Natural killer cell (primary cell): Measurements from ENCODE around the gene CDH13. TPM values are rescaled to one million over a fixed set of nuclear protein-coding genes. Genes with fewer than 3 reads are reported as not detected.

ENCODE experiments used
- ATAC-seq, 3 donors: fragments of 150-1000 bp in 2 of 3; fragments of 200-7000 bp in 1 of 3; cut with Tn5 transposase; 1 replicate in 1 of 3; 2 replicates in 2 of 3; pipeline ENCODE4 v1.10.0; 2021; ENCODE audit warnings: mild to moderate bottlenecking in 2 of 3, moderate library complexity in 2 of 3
- DNase-seq, 2 donors: peaks; one replicate each; pipeline versions ENCODE4 v3.0.0 to v3.0.0-alpha.2; 2013 to 2021; ENCODE audit warnings: mixed read lengths in 1 of 2
- H3K27ac ChIP-seq: one replicate; pipeline ENCODE4 v1.5.1; 2013; ENCODE audit warnings: mild to moderate bottlenecking, low read length
- H3K27me3 ChIP-seq: one replicate; pipeline ENCODE4 v1.6.1; 2013; ENCODE audit warnings: low read length; ENCODE audit not compliant: control insufficient read depth, insufficient read depth
- H3K36me3 ChIP-seq: one replicate; pipeline ENCODE4 v1.6.1; 2013; ENCODE audit warnings: low read length; ENCODE audit not compliant: control insufficient read depth, insufficient read depth
- H3K4me1 ChIP-seq: one replicate; pipeline ENCODE4 v1.6.1; 2013; ENCODE audit warnings: low read length; ENCODE audit not compliant: control insufficient read depth, insufficient read depth
- H3K4me3 ChIP-seq: one replicate; pipeline ENCODE4 v1.5.1; 2013; ENCODE audit warnings: low read length
- H3K9me3 ChIP-seq: one replicate; pipeline ENCODE4 v1.6.1; 2013; ENCODE audit warnings: low read length; ENCODE audit not compliant: control insufficient read depth, insufficient read depth
- H3K27ac Mint-ChIP-seq, 2 donors: one replicate each; pipeline ENCODE4 v1.8.0; 2022; ENCODE audit warnings: mild to moderate bottlenecking in 2 of 2, mixed read lengths in 2 of 2, moderate library complexity in 1 of 2
- H3K27me3 Mint-ChIP-seq, 2 donors: one replicate each; pipeline ENCODE4 v1.8.0; 2022; ENCODE audit warnings: low read depth in 2 of 2, mixed read lengths in 2 of 2
- H3K36me3 Mint-ChIP-seq: one replicate; pipeline ENCODE4 v1.8.0; 2022; ENCODE audit warnings: mixed read lengths
- H3K4me1 Mint-ChIP-seq, 2 donors: one replicate each; pipeline ENCODE4 v1.8.0; 2022; ENCODE audit warnings: mixed read lengths in 2 of 2
- H3K4me3 Mint-ChIP-seq: one replicate; pipeline ENCODE4 v1.8.0; 2022; ENCODE audit warnings: mild to moderate bottlenecking, moderate library complexity, mixed read lengths
- H3K9me3 Mint-ChIP-seq, 2 donors: one replicate each; pipeline ENCODE4 v1.8.0; 2022; ENCODE audit warnings: mixed read lengths in 2 of 2
- CTCF ChIP-seq: fragments of 200-600 bp; IDR thresholded peaks from one replicate; pipeline ENCODE4 v1.8.0; 2022; ENCODE audit warnings: antibody characterized with exemption
- WGBS: methylation state at CpG from one replicate; pipeline ENCODE4 v1.1.7; 2013; ENCODE audit warnings: missing lambda C conversion rate; ENCODE audit not compliant: insufficient coverage; 5-methylcytosine and 5-hydroxymethylcytosine counted together
- intact Hi-C: fragments of 100-400 bp; cut with micrococcal nuclease; formaldehyde crosslinking; loops from one replicate; pipeline ENCODE4 v1.14.2; 2022
- total RNA-seq, 4 donors: library from RNA; stranded (reverse); fragments of 120-200 nt in 1 of 4; gene quantifications; one replicate each; pipeline versions ENCODE4 v1.2.3 to v1.2.4, GENCODE V29; 2013 to 2022

Gene CDH13
- total RNA-seq, 3 donors from 2014 or later (not counting 1 experiment from before 2014, with no cell fraction given) = not detected

GRCh38 chr16:82960918-82961317 lies 334.1 kb downstream of the CDH13 start:
- Histone ChIP-seq H3K27me3 (no peaks in the 10 kb centered on the region), H3K4me3 (no peak overlapping the region), H3K9me3 (no peaks in the 10 kb centered on the region), H3K27ac (no peak overlapping the region), H3K36me3 (no peaks in the 10 kb centered on the region), H3K4me1 (peaks cover 13% of the 10 kb centered on the region)
- no peak overlapping the region for H3K4me3 Mint-ChIP-seq
- DNase-seq (no peak), ATAC-seq (no peak)
- no peak for TF ChIP-seq CTCF
- no peak overlapping the region for H3K27ac Mint-ChIP-seq
- H3K9me3 Mint-ChIP-seq = no peaks in the 10 kb centered on the region
- H3K4me1 Mint-ChIP-seq = peaks cover 20 to 30% of the 10 kb centered on the region in 2 donors
- WGBS = 87% methylated on average over 9 of the region's 10 CpGs
- no peaks in the 10 kb centered on the region for H3K36me3 Mint-ChIP-seq
- intact Hi-C loops = no loop called here
- H3K27me3 Mint-ChIP-seq = peaks cover 0 to 6% of the 10 kb centered on the region in 2 donors

GRCh38 chr16:82963653-82964052 lies 336.9 kb downstream of the CDH13 start:
- H3K4me3 ChIP-seq = no peak overlapping the region
- H3K27ac Mint-ChIP-seq = no peak overlapping the region
- peaks cover 9 to 12% of the 10 kb centered on the region in 2 donors for H3K4me1 Mint-ChIP-seq
- no peak overlapping the region for H3K27ac ChIP-seq
- no peaks in the 10 kb centered on the region for H3K36me3 ChIP-seq
- no peaks in the 10 kb centered on the region for H3K36me3 Mint-ChIP-seq
- DNase-seq = no peak
- WGBS = 77% methylated on average over 11 of the region's 11 CpGs
- no peaks in the 10 kb centered on the region for H3K27me3 ChIP-seq
- no peaks in the 10 kb centered on the region for H3K9me3 ChIP-seq
- TF ChIP-seq CTCF = no peak
- ATAC-seq = no peak
- peaks cover 0 to 6% of the 10 kb centered on the region in 2 donors for H3K27me3 Mint-ChIP-seq
- H3K9me3 Mint-ChIP-seq = no peaks in the 10 kb centered on the region
- peaks cover 10% of the 10 kb centered on the region for H3K4me1 ChIP-seq
- H3K4me3 Mint-ChIP-seq = no peak overlapping the region
- intact Hi-C loops = no loop called here

GRCh38 chr16:82965808-82966207 lies 339.0 kb downstream of the CDH13 start:
- WGBS = 93% methylated on average over 5 of the region's 5 CpGs
- no peaks in the 10 kb centered on the region for H3K9me3 ChIP-seq
- peaks cover 4% of the 10 kb centered on the region for H3K4me1 ChIP-seq
- Mint-ChIP-seq H3K27ac (no peak overlapping the region), H3K9me3 (no peaks in the 10 kb centered on the region), H3K27me3 (peaks cover 0 to 6% of the 10 kb centered on the region in 2 donors), H3K4me1 (no peaks in the 10 kb centered on the region), H3K36me3 (no peaks in the 10 kb centered on the region), H3K4me3 (no peak overlapping the region)
- DNase-seq (no peak), ATAC-seq (no peak)
- no peaks in the 10 kb centered on the region for H3K36me3 ChIP-seq
- no peak for TF ChIP-seq CTCF
- H3K4me3 ChIP-seq = no peak overlapping the region
- no peak overlapping the region for H3K27ac ChIP-seq
- no peaks in the 10 kb centered on the region for H3K27me3 ChIP-seq
- intact Hi-C loops = no loop called here

- no peaks in the 10 kb centered on the region for H3K9me3 Mint-ChIP-seq
- H3K4me3 ChIP-seq = no peak overlapping the region
- no peak overlapping the region for H3K27ac Mint-ChIP-seq
- no peak overlapping the region for H3K4me3 Mint-ChIP-seq
- no peaks in the 10 kb centered on the region for H3K36me3 Mint-ChIP-seq
- H3K4me1 Mint-ChIP-seq = no peaks in the 10 kb centered on the region
- 70% methylated on average over 4 of the region's 7 CpGs for WGBS
- peaks cover 0 to 3% of the 10 kb centered on the region in 2 donors for H3K27me3 Mint-ChIP-seq
- intact Hi-C loops = no loop called here
- DNase-seq = no peak
- H3K36me3 ChIP-seq = no peaks in the 10 kb centered on the region
- no peaks in the 10 kb centered on the region for H3K27me3 ChIP-seq
- ATAC-seq = no peak
- H3K9me3 ChIP-seq = no peaks in the 10 kb centered on the region
- TF ChIP-seq CTCF = no peak
- H3K4me1 ChIP-seq = no peaks in the 10 kb centered on the region
- H3K27ac ChIP-seq = no peak overlapping the region
These were observed 340.7 kb downstream of the CDH13 start for GRCh38 chr16:82967424-82967823.
